Glomerular visceral epithelial cell (primary cell): ENCODE measurements around the gene RAET1G.
"Not testable (repeated sequence)": the region's sequence is repeated elsewhere in the genome, so short reads cannot be mapped to it uniquely, and the experiment has no call there.

Source experiments
- DNase-seq: peaks from one replicate; pipeline ENCODE4 v3.0.0-alpha.2; 2016; ENCODE audit errors: extremely low spot score

RAET1G gene

GRCh38 chr6:149934249-149935156 is 11.6 kb upstream of the RAET1G start:
- DNase-seq = peak; percentile 72

- DNase-seq = no peak
These were observed 10.5 kb upstream of the RAET1G start for GRCh38 chr6:149933461-149933860.

- no peak for DNase-seq
These were observed 10.1 kb upstream of the RAET1G start for GRCh38 chr6:149933036-149933435.

- no peak for DNase-seq
These were observed 8.6 kb upstream of the RAET1G start for GRCh38 chr6:149931501-149931900.

GRCh38 chr6:149929422-149929821 is 6.5 kb upstream of the RAET1G start:
- no peak for DNase-seq

GRCh38 chr6:149927025-149927424 is 4.1 kb upstream of the RAET1G start:
- not testable (repeated sequence) for DNase-seq

- peak; percentile 80 for DNase-seq
These were observed 3.3 kb upstream of the RAET1G start for GRCh38 chr6:149925974-149926777.

GRCh38 chr6:149925253-149925973 is 2.5 kb upstream of the RAET1G start:
- no peak for DNase-seq

- DNase-seq = no peak
These were observed 2.0 kb upstream of the RAET1G start for GRCh38 chr6:149924933-149925252.

- DNase-seq = no peak
These were observed 1.4 kb upstream of the RAET1G start for GRCh38 chr6:149924206-149924932.

GRCh38 chr6:149923327-149923986 is 536 bp upstream of the RAET1G start:
- no peak for DNase-seq

- not testable (repeated sequence) for DNase-seq
These were observed 830 bp downstream of the RAET1G start for GRCh38 chr6:149922091-149922490.

- no peak for DNase-seq
These were observed 1.6 kb downstream of the RAET1G start for GRCh38 chr6:149921361-149921760.

- no peak for DNase-seq
These were observed 3.1 kb downstream of the RAET1G start for GRCh38 chr6:149919834-149920225.

GRCh38 chr6:149919126-149919833 is 3.6 kb downstream of the RAET1G start:
- DNase-seq = not testable (repeated sequence)

- DNase-seq = no peak
These were observed 4.6 kb downstream of the RAET1G start for GRCh38 chr6:149918151-149918905.

- DNase-seq = no peak
These were observed 5.2 kb downstream of the RAET1G start for GRCh38 chr6:149917679-149918078.

- no peak for DNase-seq
These were observed 6.7 kb downstream of the RAET1G start for GRCh38 chr6:149915970-149916865.
